Keratinocyte (primary cell): ENCODE results near the gene RTN1. TPM values are rescaled to one million over a fixed set of nuclear protein-coding genes. Genes with fewer than 3 reads are reported as not detected.

ENCODE experiments used
- DNase-seq: peaks from one replicate; pipeline ENCODE4 v3.0.0-alpha.2; 2011; ENCODE audit warnings: low read depth, missing footprints, low spot score
- FAIRE-seq: peaks from 2 replicates; lab custom pipeline; 2011; peaks lifted over from hg19 to GRCh38; lab: Jason Lieb, UNC
- H2AFZ ChIP-seq: 2 replicates; pipeline ENCODE4 v1.6.0; 2012; ENCODE audit warnings: low read length, control low read depth, inconsistent platforms; ENCODE audit not compliant: control insufficient read depth
- H3K27ac ChIP-seq: 2 replicates; pipeline ENCODE4 v1.5.1; 2011; ENCODE audit warnings: low read length; ENCODE audit not compliant: control insufficient read depth, insufficient read depth
- H3K27me3 ChIP-seq: 3 replicates; pipeline ENCODE4 v1.6.0; 2011; ENCODE audit warnings: low read length; ENCODE audit not compliant: control insufficient read depth, insufficient read depth; ENCODE audit errors: extremely low read depth
- H3K36me3 ChIP-seq, 2 experiments: 2 replicates in 1 of 2; 3 replicates in 1 of 2; pipeline ENCODE4 v1.5.1; 2011; ENCODE audit warnings: low read length in 2 of 2, mild to moderate bottlenecking in 1 of 2; ENCODE audit not compliant: control insufficient read depth in 2 of 2, insufficient read depth in 2 of 2; ENCODE audit errors: extremely low read depth in 1 of 2
- H3K4me1 ChIP-seq: 3 replicates; pipeline ENCODE4 v1.5.1; 2011; ENCODE audit warnings: low read length; ENCODE audit not compliant: control insufficient read depth, insufficient read depth; ENCODE audit errors: extremely low read depth
- H3K4me2 ChIP-seq: 3 replicates; pipeline ENCODE4 v1.6.0; 2011; ENCODE audit warnings: low read depth, low read length; ENCODE audit not compliant: control insufficient read depth, insufficient read depth; ENCODE audit errors: extremely low read depth
- H3K4me3 ChIP-seq, 3 experiments: fragments of 200-600 bp in 1 of 3; sonication (generic) in 1 of 3; 2 replicates in 2 of 3; 3 replicates in 1 of 3; pipeline ENCODE4 v1.5.1; 2011 to 2016; ENCODE audit warnings: low read length in 3 of 3, mild to moderate bottlenecking in 3 of 3, control low read depth in 2 of 3, inconsistent platforms in 1 of 3, low read depth in 1 of 3, mixed read lengths in 1 of 3, mixed run types in 1 of 3, moderate library complexity in 1 of 3; ENCODE audit not compliant: control insufficient read depth in 2 of 3, insufficient read depth in 2 of 3; ENCODE audit errors: extremely low read depth in 1 of 3
- H3K79me2 ChIP-seq: 2 replicates; pipeline ENCODE4 v1.6.0; 2012; ENCODE audit warnings: low read length; ENCODE audit not compliant: control insufficient read depth, insufficient read depth
- H3K9ac ChIP-seq: 3 replicates; pipeline ENCODE4 v1.6.0; 2011; ENCODE audit warnings: low read length; ENCODE audit not compliant: control insufficient read depth, insufficient read depth; ENCODE audit errors: extremely low read depth
- H3K9me1 ChIP-seq: 3 replicates; pipeline ENCODE4 v1.6.0; 2011; ENCODE audit warnings: low read length; ENCODE audit not compliant: control insufficient read depth, insufficient read depth; ENCODE audit errors: extremely low read depth
- H3K9me3 ChIP-seq: 2 replicates; pipeline ENCODE4 v1.5.1; 2012; ENCODE audit warnings: low read depth, low read length; ENCODE audit not compliant: control insufficient read depth
- H4K20me1 ChIP-seq: 3 replicates; pipeline ENCODE4 v1.6.0; 2011; ENCODE audit warnings: low read length; ENCODE audit not compliant: control insufficient read depth, insufficient read depth; ENCODE audit errors: extremely low read depth
- CTCF ChIP-seq, 3 experiments: IDR thresholded peaks in 1 of 3; conservative IDR thresholded peaks in 1 of 3; optimal IDR thresholded peaks in 1 of 3; 2 replicates in 2 of 3; 3 replicates in 1 of 3; pipeline versions ENCODE3 to v1.5.1; 2011; ENCODE audit warnings: low read length in 3 of 3, mild to moderate bottlenecking in 3 of 3, moderate library complexity in 2 of 3, control low read depth in 1 of 3, inconsistent platforms in 1 of 3; ENCODE audit not compliant: insufficient read depth in 2 of 3; ENCODE audit errors: extremely low read depth in 1 of 3
- EZH2 ChIP-seq: IDR thresholded peaks from one replicate; pipeline ENCODE4 v1.6.1; 2012; ENCODE audit warnings: inconsistent platforms, mild to moderate bottlenecking, low read length, moderate library complexity
- dilution Hi-C: fragments of 300-500 bp; cut with MboI; formaldehyde crosslinking; loops from one replicate; pipeline ENCODE4 v1.7.0; 2020; ENCODE audit warnings: low sequenced_read_pairs; ENCODE audit not compliant: extremely low pct_ligation_motif_present
- polyA plus RNA-seq, 5 experiments: library from polyadenylated mRNA; depleted of rRNA in 3 of 5; stranded (reverse) in 3 of 5; stranded (forward) in 1 of 5; unstranded in 1 of 5; fragments of >200 nt; gene quantifications; 1 replicate in 1 of 5; 2 replicates in 3 of 5; 3 replicates in 1 of 5; pipeline versions ENCODE4 v1.2.1 to v1.2.3, GENCODE V29; 2011 to 2012; ENCODE audit warnings: missing spikeins in 2 of 5, low read depth in 1 of 5, low replicate concordance in 1 of 5

Gene RTN1
- polyA plus RNA-seq, 1 donor (not counting 4 experiments of a cell fraction or from before 2014, with no cell fraction given): 0.05 TPM

DNA sequence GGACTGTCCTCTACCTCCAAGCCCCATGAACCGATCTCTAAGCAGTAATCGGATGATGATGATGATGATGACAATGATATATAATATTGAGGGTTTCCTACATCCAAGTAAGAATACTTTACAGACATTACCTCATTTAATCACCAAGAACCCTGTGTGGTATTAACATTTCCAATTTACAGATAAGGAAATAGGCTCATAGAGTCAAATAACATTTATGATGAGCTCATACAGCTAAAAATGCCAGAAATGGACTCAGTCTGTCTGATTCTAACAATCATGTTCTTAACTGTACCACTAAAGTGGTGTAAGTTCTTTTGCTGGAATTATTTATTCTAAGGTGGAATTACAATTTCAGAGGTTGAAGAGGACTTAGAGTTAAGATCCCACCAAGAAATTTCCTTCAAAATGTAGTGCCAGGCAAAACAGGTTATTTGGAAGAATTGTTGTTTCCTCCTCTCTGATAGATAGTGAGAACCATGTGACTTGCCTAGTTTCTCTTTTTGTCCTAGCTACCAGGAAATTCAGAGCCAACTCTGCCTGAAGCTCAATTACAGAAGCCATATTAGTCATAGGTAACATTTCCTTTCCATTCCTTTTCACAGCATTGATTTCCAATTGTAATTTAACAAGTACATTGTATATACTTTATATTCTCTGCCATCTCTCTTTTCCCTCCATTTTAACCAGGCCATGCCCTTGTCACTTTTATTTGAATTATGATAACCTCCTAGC is 270.2 kb downstream of the RTN1 start:
- Histone ChIP-seq H4K20me1 (no peaks in the 10 kb centered on the region), H3K4me3 (no peak overlapping the region), H3K27ac (no peak overlapping the region), H3K79me2 (no peaks in the 10 kb centered on the region), H2AFZ (no peak overlapping the region), H3K27me3 (peaks cover 2% of the 10 kb centered on the region), H3K4me2 (no peak overlapping the region), H3K4me1 (no peaks in the 10 kb centered on the region), H3K9me1 (no peaks in the 10 kb centered on the region), H3K9ac (no peak overlapping the region), H3K9me3 (no peaks in the 10 kb centered on the region), H3K36me3 (no peaks in the 10 kb centered on the region)
- no peak for DNase-seq
- dilution Hi-C loops: no loop called here
- no peak for TF ChIP-seq EZH2
- TF ChIP-seq CTCF (optimal IDR thresholded peaks at IDR 0.05 in 1 of 3, IDR thresholded peaks at IDR 0.05 in 1 of 3, conservative IDR thresholded peaks at IDR 0.05 in 1 of 3; ENCODE audit: extremely low read depth in 1 of 3, insufficient read depth in 2 of 3, low read length in 3 of 3): no peak
- FAIRE-seq: no peak

DNA sequence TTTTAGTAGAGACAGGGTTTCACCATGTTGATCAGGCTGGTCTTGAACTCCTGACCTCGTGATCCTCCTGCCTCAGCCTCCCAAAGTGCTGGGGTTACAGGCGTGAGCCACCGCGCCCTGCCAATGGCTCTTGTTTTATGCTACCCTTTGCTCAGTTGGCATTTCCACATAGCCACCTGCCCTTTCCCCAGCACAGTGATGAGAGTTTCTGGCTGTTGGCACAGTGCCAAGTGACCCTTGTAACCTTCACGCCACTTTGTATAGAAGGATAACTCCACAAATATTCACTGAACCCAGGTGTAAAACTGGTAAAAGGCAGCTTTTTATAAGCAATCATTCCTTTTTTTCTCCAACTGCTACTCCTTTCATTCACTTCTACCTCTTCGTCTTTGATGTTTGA is 275.5 kb downstream of the RTN1 start:
- DNase-seq (no peak), FAIRE-seq (no peak)
- no peaks in the 10 kb centered on the region for H4K20me1 ChIP-seq
- no peak overlapping the region for H3K27ac ChIP-seq
- H3K4me1 ChIP-seq: no peaks in the 10 kb centered on the region
- H3K4me2 ChIP-seq: no peak overlapping the region
- H3K79me2 ChIP-seq: no peaks in the 10 kb centered on the region
- no peak overlapping the region for H2AFZ ChIP-seq
- TF ChIP-seq EZH2 (no peak), CTCF (optimal IDR thresholded peaks at IDR 0.05 in 1 of 3, IDR thresholded peaks at IDR 0.05 in 1 of 3, conservative IDR thresholded peaks at IDR 0.05 in 1 of 3; ENCODE audit: extremely low read depth in 1 of 3, insufficient read depth in 2 of 3, low read length in 3 of 3) (no peak)
- H3K27me3 ChIP-seq: peaks cover 3% of the 10 kb centered on the region
- dilution Hi-C loops: no loop called here
- H3K4me3 ChIP-seq: no peak overlapping the region
- no peaks in the 10 kb centered on the region for H3K9me1 ChIP-seq
- no peak overlapping the region for H3K9ac ChIP-seq
- H3K9me3 ChIP-seq: no peaks in the 10 kb centered on the region
- no peaks in the 10 kb centered on the region for H3K36me3 ChIP-seq
